ENCODE measurements around the gene PAIP1. TPM values are rescaled to one million over a fixed set of nuclear protein-coding genes. Genes with fewer than 3 reads are reported as not detected.

PAIP1 gene
- polyA plus RNA-seq, 3 donors = 31.4 to 49.2 (median 41.0) TPM

GRCh38 chr5:43514816-43515677 lies 41.8 kb downstream of the PAIP1 start, which contains the start of gene C5orf34:
Gene C5orf34, minus strand, starts transcription at chr5:43515148. Its CDS starts 5,809 bp downstream, at chr5:43509339.
- Mint-ChIP-seq H3K27me3 (ENCODE audit: low read depth in 3 of 3) (peaks cover 0 to 3% (median 0%) of the 10 kb centered on the region in 3 donors), H3K4me1 (peaks cover 21% of the 10 kb centered on the region), H3K4me3 (peak within 1 kb of the TSS; percentile 89 to 94), H3K9me3 (peaks cover 0 to 3% (median 0%) of the 10 kb centered on the region in 7 donors), H3K27ac (peak within 1 kb of the TSS; percentile 85 to 94 (median 93)), H3K36me3 (peaks cover 0 to 3% of the 10 kb centered on the region in 2 donors)
- H3K9ac ChIP-seq (ENCODE audit: insufficient read depth, low read length, poor library complexity, severe bottlenecking) = peak within 1 kb of the TSS; percentile 71
- no peaks in the 10 kb centered on the region for H4K20me1 ChIP-seq (ENCODE audit: insufficient read depth, low read length)
- H3K79me2 ChIP-seq (ENCODE audit: insufficient read depth, low read length) = peaks cover 25% of the 10 kb centered on the region
- peak within 1 kb of the TSS; percentile 60 to 93 (median 62) for H3K4me3 ChIP-seq (replicated peaks in 1 of 3; ENCODE audit: low read depth in 2 of 3, low read length in 3 of 3)
- peak within 1 kb of the TSS; percentile 80 to 83 for H3K27ac ChIP-seq (ENCODE audit: low read depth in 1 of 2, low read length in 2 of 2)
- DNase-seq = peak; percentile 92 to 97 (median 92)
- peaks cover 13 to 26% of the 10 kb centered on the region in 2 donors for H3K4me1 ChIP-seq (ENCODE audit: control insufficient read depth in 1 of 2, insufficient read depth in 2 of 2, low read length in 2 of 2)
- H3K36me3 ChIP-seq (replicated peaks in 1 of 2; ENCODE audit: control insufficient read depth in 1 of 2, insufficient read depth in 2 of 2, low read length in 2 of 2) = no peaks in the 10 kb centered on the region
- H3K27me3 ChIP-seq (ENCODE audit: control insufficient read depth in 2 of 2, insufficient read depth in 2 of 2, low read length in 2 of 2) = no peaks in the 10 kb centered on the region
- TF ChIP-seq, protein P1, sequence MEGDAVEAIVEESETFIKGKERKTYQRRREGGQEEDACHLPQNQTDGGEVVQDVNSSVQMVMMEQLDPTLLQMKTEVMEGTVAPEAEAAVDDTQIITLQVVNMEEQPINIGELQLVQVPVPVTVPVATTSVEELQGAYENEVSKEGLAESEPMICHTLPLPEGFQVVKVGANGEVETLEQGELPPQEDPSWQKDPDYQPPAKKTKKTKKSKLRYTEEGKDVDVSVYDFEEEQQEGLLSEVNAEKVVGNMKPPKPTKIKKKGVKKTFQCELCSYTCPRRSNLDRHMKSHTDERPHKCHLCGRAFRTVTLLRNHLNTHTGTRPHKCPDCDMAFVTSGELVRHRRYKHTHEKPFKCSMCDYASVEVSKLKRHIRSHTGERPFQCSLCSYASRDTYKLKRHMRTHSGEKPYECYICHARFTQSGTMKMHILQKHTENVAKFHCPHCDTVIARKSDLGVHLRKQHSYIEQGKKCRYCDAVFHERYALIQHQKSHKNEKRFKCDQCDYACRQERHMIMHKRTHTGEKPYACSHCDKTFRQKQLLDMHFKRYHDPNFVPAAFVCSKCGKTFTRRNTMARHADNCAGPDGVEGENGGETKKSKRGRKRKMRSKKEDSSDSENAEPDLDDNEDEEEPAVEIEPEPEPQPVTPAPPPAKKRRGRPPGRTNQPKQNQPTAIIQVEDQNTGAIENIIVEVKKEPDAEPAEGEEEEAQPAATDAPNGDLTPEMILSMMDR (IDR thresholded peaks at IDR 0.05) = no peak
- H2AFZ ChIP-seq (ENCODE audit: insufficient read depth, low read depth, low read length, poor library complexity, severe bottlenecking) = peak within 1 kb of the TSS; percentile 88
- H3K4me2 ChIP-seq (replicated peaks; ENCODE audit: extremely low read depth, low read length, poor library complexity, severe bottlenecking) = peak within 1 kb of the TSS; percentile 94
- intact Hi-C loops (cut with micrococcal nuclease) = no loop called here
- no peaks in the 10 kb centered on the region for H3K9me3 ChIP-seq (replicated peaks in 1 of 2; ENCODE audit: control insufficient read depth in 1 of 2, insufficient read depth in 1 of 2, low read length in 2 of 2)
- 0% methylated on average over 16 of the region's 35 CpGs for WGBS (ENCODE audit: insufficient coverage)

DNA sequence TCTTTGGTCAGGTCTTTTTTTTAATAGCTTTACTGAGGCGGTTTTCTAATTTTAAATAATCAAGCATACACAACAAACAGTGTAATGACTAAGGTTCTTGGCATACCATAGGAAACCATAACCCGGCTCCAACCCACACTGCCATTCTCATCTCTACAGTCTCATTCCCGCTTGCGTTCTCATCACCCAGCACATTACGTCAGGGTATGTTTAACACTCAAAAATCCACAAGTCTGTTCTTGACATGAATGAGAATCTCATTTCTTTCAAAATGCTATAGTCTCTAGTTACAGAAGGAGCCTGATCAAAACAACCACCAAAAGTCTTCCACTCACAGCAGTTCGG lies 42.4 kb downstream of the PAIP1 start:
- H3K4me1 ChIP-seq (ENCODE audit: control insufficient read depth in 1 of 2, insufficient read depth in 2 of 2, low read length in 2 of 2) = peaks cover 13 to 26% of the 10 kb centered on the region in 2 donors
- peak overlapping the region; percentile 80 to 83 for H3K27ac ChIP-seq (ENCODE audit: low read depth in 1 of 2, low read length in 2 of 2)
- H3K4me1 Mint-ChIP-seq = peaks cover 21% of the 10 kb centered on the region
- H3K9ac ChIP-seq (ENCODE audit: insufficient read depth, low read length, poor library complexity, severe bottlenecking) = peak overlapping the region; percentile 71
- H4K20me1 ChIP-seq (ENCODE audit: insufficient read depth, low read length) = no peaks in the 10 kb centered on the region
- H3K36me3 Mint-ChIP-seq = peaks cover 0 to 3% of the 10 kb centered on the region in 2 donors
- peak overlapping the region; percentile 94 for H3K4me2 ChIP-seq (replicated peaks; ENCODE audit: extremely low read depth, low read length, poor library complexity, severe bottlenecking)
- peaks cover 0 to 3% (median 0%) of the 10 kb centered on the region in 7 donors for H3K9me3 Mint-ChIP-seq
- peak overlapping the region; percentile 85 to 94 (median 93) for H3K27ac Mint-ChIP-seq
- H3K36me3 ChIP-seq (replicated peaks in 1 of 2; ENCODE audit: control insufficient read depth in 1 of 2, insufficient read depth in 2 of 2, low read length in 2 of 2) = no peaks in the 10 kb centered on the region
- WGBS (ENCODE audit: insufficient coverage) = 0% methylated on average over 4 of the region's 6 CpGs
- TF ChIP-seq, protein P1 (IDR thresholded peaks at IDR 0.05) = no peak
- DNase-seq = no peak
- intact Hi-C loops (cut with micrococcal nuclease) = no loop called here
- no peaks in the 10 kb centered on the region for H3K9me3 ChIP-seq (replicated peaks in 1 of 2; ENCODE audit: control insufficient read depth in 1 of 2, insufficient read depth in 1 of 2, low read length in 2 of 2)
- peaks cover 0 to 3% (median 0%) of the 10 kb centered on the region in 3 donors for H3K27me3 Mint-ChIP-seq (ENCODE audit: low read depth in 3 of 3)
- H3K27me3 ChIP-seq (ENCODE audit: control insufficient read depth in 2 of 2, insufficient read depth in 2 of 2, low read length in 2 of 2) = no peaks in the 10 kb centered on the region
- peak overlapping the region; percentile 89 to 94 for H3K4me3 Mint-ChIP-seq
- H3K79me2 ChIP-seq (ENCODE audit: insufficient read depth, low read length) = peaks cover 25% of the 10 kb centered on the region
- peak overlapping the region; percentile 60 to 93 (median 62) for H3K4me3 ChIP-seq (replicated peaks in 1 of 3; ENCODE audit: low read depth in 2 of 3, low read length in 3 of 3)
- peak overlapping the region; percentile 88 for H2AFZ ChIP-seq (ENCODE audit: insufficient read depth, low read depth, low read length, poor library complexity, severe bottlenecking)
